H1 (cell line): Measurements from ENCODE around the gene SS18. TPM values are rescaled to one million over a fixed set of nuclear protein-coding genes. Genes with fewer than 3 reads are reported as not detected.

ENCODE experiments used
- CTCF ChIA-PET: fragments of 300-600 bp; sonication (Branson Sonifier 250); formaldehyde crosslinking; loops from one replicate; lab custom pipeline; 2021; ENCODE audit not compliant: partially characterized antibody; lab: Charles Lee
- POLR2A ChIA-PET: fragments of 300-600 bp; sonication (Branson Sonifier 250); formaldehyde crosslinking; loops from one replicate; lab custom pipeline; 2021; ENCODE audit warnings: inconsistent platforms; ENCODE audit not compliant: partially characterized antibody; lab: Charles Lee
- DNase-seq, 2 experiments: peaks; one replicate each; pipeline versions ENCODE4 v3.0.0 to v3.0.0-alpha.2; 2010 to 2022; ENCODE audit warnings: low spot score in 2 of 2, low read depth in 1 of 2, mixed read lengths in 1 of 2
- FAIRE-seq: peaks from 2 replicates; lab custom pipeline; 2011; peaks lifted over from hg19 to GRCh38; lab: Jason Lieb, UNC
- H2AFZ ChIP-seq: 2 replicates; pipeline ENCODE4 v1.8.1; 2012; ENCODE audit warnings: low read length, inconsistent platforms
- H2AK5ac ChIP-seq: 2 replicates; pipeline ENCODE4 v1.6.1; 2013; ENCODE audit warnings: low read depth, low read length
- H2BK120ac ChIP-seq: replicated peaks from 2 replicates; pipeline ENCODE3; 2013; ENCODE audit warnings: low read depth, low read length, inconsistent platforms
- H2BK12ac ChIP-seq: 2 replicates; pipeline ENCODE4 v1.6.1; 2013; ENCODE audit warnings: low read depth, low read length
- H2BK15ac ChIP-seq: 2 replicates; pipeline ENCODE4 v1.6.1; 2013; ENCODE audit warnings: low read length
- H2BK20ac ChIP-seq: 2 replicates; pipeline ENCODE4 v1.6.1; 2013; ENCODE audit warnings: low read length
- H2BK5ac ChIP-seq: 2 replicates; pipeline ENCODE4 v1.6.1; 2013; ENCODE audit warnings: low read depth, low read length
- H3K14ac ChIP-seq: 2 replicates; pipeline ENCODE4 v1.6.1; 2013; ENCODE audit warnings: inconsistent platforms; ENCODE audit not compliant: insufficient read length
- H3K18ac ChIP-seq: 2 replicates; pipeline ENCODE4 v1.6.1; 2013; ENCODE audit warnings: low read length; ENCODE audit errors: extremely low read depth
- H3K23ac ChIP-seq: 2 replicates; pipeline ENCODE4 v1.6.1; 2013; ENCODE audit warnings: inconsistent platforms; ENCODE audit not compliant: insufficient read length
- H3K23me2 ChIP-seq: 2 replicates; pipeline ENCODE4 v1.6.1; 2013; ENCODE audit warnings: low read depth, low read length
- H3K27ac ChIP-seq: 2 replicates; pipeline ENCODE4 v1.6.1; 2011; ENCODE audit warnings: low read depth, low read length, inconsistent platforms
- H3K27me3 ChIP-seq, 4 experiments: replicated peaks in 1 of 4; 1 replicate in 1 of 4; 2 replicates in 3 of 4; pipeline versions ENCODE4 v1.6.1 to v1.8.1; 2011 to 2013; ENCODE audit warnings: low read length in 3 of 4, mild to moderate bottlenecking in 3 of 4, inconsistent platforms in 2 of 4, mixed read lengths in 2 of 4, moderate library complexity in 1 of 4; ENCODE audit not compliant: control insufficient read depth in 3 of 4, insufficient read depth in 3 of 4; ENCODE audit errors: extremely low read depth in 1 of 4
- H3K36me3 ChIP-seq, 4 experiments: 2 replicates each; pipeline versions ENCODE4 v1.6.1 to v1.8.1; 2011 to 2013; ENCODE audit warnings: mild to moderate bottlenecking in 4 of 4, low read length in 3 of 4, moderate library complexity in 2 of 4, control low read depth in 1 of 4, inconsistent platforms in 1 of 4; ENCODE audit not compliant: insufficient read depth in 4 of 4, control insufficient read depth in 2 of 4
- H3K4ac ChIP-seq: replicated peaks from 2 replicates; pipeline ENCODE3; 2013; ENCODE audit warnings: low read length, low read depth, mixed read lengths, inconsistent platforms; ENCODE audit not compliant: insufficient read length
- H3K4me1 ChIP-seq, 4 experiments: replicated peaks in 1 of 4; 1 replicate in 1 of 4; 2 replicates in 3 of 4; pipeline versions ENCODE4 v1.6.1 to v1.8.1; 2011 to 2013; ENCODE audit warnings: low read length in 3 of 4, inconsistent platforms in 2 of 4, mixed read lengths in 1 of 4; ENCODE audit not compliant: insufficient read depth in 4 of 4, control insufficient read depth in 3 of 4
- H3K4me2 ChIP-seq, 2 experiments: 2 replicates each; pipeline versions ENCODE4 v1.6.1 to v1.8.1; 2011 to 2013; ENCODE audit warnings: low read depth in 2 of 2, low read length in 2 of 2, control low read depth in 1 of 2, inconsistent platforms in 1 of 2, mild to moderate bottlenecking in 1 of 2; ENCODE audit not compliant: insufficient read depth in 1 of 2
- H3K4me3 ChIP-seq, 4 experiments: fragments of 200-600, 300-600 bp in 1 of 4; sonication (generic), shearing (Covaris generic), sonication (Bioruptor Twin) in 1 of 4; 2 replicates each; pipeline versions ENCODE4 v1.5.1 to v1.8.1; 2011 to 2016; ENCODE audit warnings: low read length in 4 of 4, low read depth in 3 of 4, control low read depth in 2 of 4, inconsistent platforms in 2 of 4, mild to moderate bottlenecking in 2 of 4, mixed read lengths in 1 of 4, moderate library complexity in 1 of 4; ENCODE audit not compliant: insufficient read depth in 2 of 4; ENCODE audit errors: extremely low read depth in 1 of 4
- H3K56ac ChIP-seq: replicated peaks from 2 replicates; pipeline ENCODE3; 2013; ENCODE audit warnings: low read depth, mild to moderate bottlenecking, mixed read lengths, low read length, inconsistent platforms; ENCODE audit not compliant: insufficient read length
- H3K79me1 ChIP-seq: 2 replicates; pipeline ENCODE4 v1.6.1; 2013; ENCODE audit warnings: low read depth, low read length, control low read depth
- H3K79me2 ChIP-seq, 2 experiments: 2 replicates each; pipeline versions ENCODE4 v1.6.1 to v1.8.1; 2012 to 2013; ENCODE audit warnings: low read length in 2 of 2, mild to moderate bottlenecking in 2 of 2, inconsistent platforms in 1 of 2; ENCODE audit not compliant: insufficient read depth in 2 of 2, control insufficient read depth in 1 of 2
- H3K9ac ChIP-seq, 4 experiments: replicated peaks in 1 of 4; 1 replicate in 1 of 4; 2 replicates in 3 of 4; pipeline versions ENCODE4 v1.6.1 to v1.8.1; 2011 to 2013; ENCODE audit warnings: low read depth in 3 of 4, low read length in 3 of 4, control low read depth in 2 of 4, mild to moderate bottlenecking in 2 of 4, moderate library complexity in 2 of 4, inconsistent platforms in 1 of 4; ENCODE audit errors: extremely low read depth in 1 of 4
- H3K9me3 ChIP-seq, 2 experiments: 2 replicates each; pipeline versions ENCODE4 v1.6.1 to v1.8.1; 2012 to 2013; ENCODE audit warnings: mild to moderate bottlenecking in 2 of 2, moderate library complexity in 2 of 2, control low read depth in 1 of 2, inconsistent platforms in 1 of 2, low read depth in 1 of 2, low read length in 1 of 2, mixed read lengths in 1 of 2; ENCODE audit not compliant: insufficient read depth in 2 of 2
- H4K20me1 ChIP-seq, 2 experiments: replicated peaks in 1 of 2; 2 replicates each; pipeline versions ENCODE3 to v1.8.1; 2011 to 2013; ENCODE audit warnings: inconsistent platforms in 2 of 2, low read length in 2 of 2, mild to moderate bottlenecking in 1 of 2; ENCODE audit not compliant: insufficient read depth in 2 of 2, control insufficient read depth in 1 of 2
- H4K5ac ChIP-seq: 2 replicates; pipeline ENCODE4 v1.6.1; 2013; ENCODE audit warnings: low read length, low read depth, mixed read lengths, inconsistent platforms; ENCODE audit not compliant: insufficient read length
- H4K8ac ChIP-seq: 2 replicates; pipeline ENCODE4 v1.8.0; 2013; ENCODE audit warnings: mild to moderate bottlenecking, moderate library complexity, low read length, inconsistent platforms; ENCODE audit not compliant: insufficient read depth; ENCODE audit errors: extremely low read depth
- H4K91ac ChIP-seq: replicated peaks from 2 replicates; pipeline ENCODE3; 2013; ENCODE audit warnings: low read length, mixed read lengths, inconsistent platforms; ENCODE audit not compliant: insufficient read length
- CEBPB ChIP-seq: IDR thresholded peaks from 2 replicates; pipeline ENCODE4 v1.6.1; 2012; ENCODE audit warnings: low read depth, low read length
- CHD1 ChIP-seq: IDR thresholded peaks from 2 replicates; pipeline ENCODE4 v1.6.1; 2012; ENCODE audit warnings: low read depth, low read length, improper control_type of control experiment
- HDAC2 ChIP-seq, 2 experiments: fragments of 300-600 bp in 1 of 2; sonication (generic) in 1 of 2; IDR thresholded peaks; 2 replicates each; pipeline ENCODE4 v1.6.1; 2011 to 2012; ENCODE audit warnings: low read depth in 2 of 2, low read length in 2 of 2, mild to moderate bottlenecking in 2 of 2, moderate library complexity in 2 of 2, borderline replicate concordance in 1 of 2, inconsistent platforms in 1 of 2
- KDM1A ChIP-seq: fragments of 200-600, 300-600 bp; sonication (generic); IDR thresholded peaks from 2 replicates; pipeline ENCODE4 v1.7.1; 2016; ENCODE audit warnings: mild to moderate bottlenecking, low read length, borderline replicate concordance
- NANOG ChIP-seq: IDR thresholded peaks from 2 replicates; pipeline ENCODE4 v1.6.1; 2011; ENCODE audit warnings: low read length, low read depth, mild to moderate bottlenecking, inconsistent platforms; ENCODE audit not compliant: insufficient read depth, poor library complexity, severe bottlenecking
- SAP30 ChIP-seq: fragments of 300-600 bp; sonication (generic); IDR thresholded peaks from 2 replicates; pipeline ENCODE4 v1.7.1; 2012; ENCODE audit warnings: low read length, moderate library complexity, mild to moderate bottlenecking, inconsistent platforms; ENCODE audit not compliant: insufficient read depth, insufficient replicate concordance
- TEAD4 ChIP-seq: IDR thresholded peaks from 2 replicates; pipeline ENCODE4 v1.6.1; 2012; ENCODE audit warnings: low read depth, low read length, inconsistent platforms, mixed read lengths
- WGBS, 2 experiments: shearing (Covaris generic) in 1 of 2; methylation state at CpG; one replicate each; pipeline versions ENCODE4 v1.1.6 to v1.1.7; 2013 to 2015; ENCODE audit warnings: low lambda C conversion rate in 2 of 2, mixed read lengths in 2 of 2, inconsistent platforms in 1 of 2, low coverage in 1 of 2, missing lambda C conversion rate in 1 of 2; ENCODE audit not compliant: insufficient replicate concordance in 2 of 2, insufficient coverage in 1 of 2, insufficient read length in 1 of 2; ENCODE audit errors: extremely low coverage in 1 of 2, missing lambda C conversion rate in 1 of 2; 5-methylcytosine and 5-hydroxymethylcytosine counted together
- polyA plus RNA-seq, 7 experiments: library from polyadenylated mRNA; depleted of rRNA in 3 of 7; stranded (reverse) in 5 of 7; unstranded in 2 of 7; fragments of >200 nt in 5 of 7; fragments of 200-250 nt in 2 of 7; gene quantifications; 1 replicate in 5 of 7; 2 replicates in 1 of 7; 4 replicates in 1 of 7; pipeline versions ENCODE4 v1.2.1 to v1.2.3, GENCODE V29; 2011 to 2013; ENCODE audit warnings: missing spikeins in 2 of 7, mixed read lengths in 2 of 7
- total RNA-seq: library from RNA; stranded (reverse); fragmentation: NEBNext Ultra II Directional; extraction: Animal tissue kit (Norgen Biotek cat#: 25700); gene quantifications from 2 replicates; pipeline ENCODE4 v1.2.1, GENCODE V29; 2021
- TF ChIP-seq, protein P1 (sequence below): IDR thresholded peaks from 2 replicates; pipeline ENCODE4 v1.6.1; 2012; ENCODE audit warnings: low read length, inconsistent platforms

SS18 gene
- total and polyA plus RNA-seq, 2 of the 8 experiments (the other 6 are each of a cell fraction or from before 2014, with no cell fraction given), result 83.5 to 106 TPM

DNA sequence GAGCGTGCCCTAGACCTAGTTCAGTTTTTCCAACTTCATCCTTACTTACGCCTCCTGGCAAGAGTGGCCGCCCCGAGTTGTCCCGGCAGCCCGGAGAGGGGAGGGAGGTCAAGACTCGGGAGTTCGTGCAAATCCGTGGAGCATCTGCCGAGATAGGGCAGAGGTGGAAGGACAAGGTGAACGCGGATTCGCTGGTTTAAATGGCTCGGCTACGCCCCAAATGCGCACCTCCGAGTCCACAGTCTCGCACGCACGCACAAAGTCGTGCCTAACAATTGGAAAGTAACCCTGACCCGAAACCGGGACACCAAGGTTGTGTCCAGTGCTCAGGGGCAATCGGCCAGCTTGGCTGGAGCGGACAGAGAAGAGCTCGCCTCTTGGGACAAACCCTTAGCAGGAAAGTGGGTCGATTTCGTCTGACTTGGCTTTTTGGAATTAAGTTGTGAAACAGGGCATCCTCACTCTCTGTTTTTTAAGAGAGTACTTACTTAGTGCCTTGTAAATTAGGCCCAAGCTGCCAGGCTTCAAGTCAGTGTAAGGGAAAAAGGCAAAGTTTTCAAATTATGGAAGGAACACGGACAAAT is 726 bp upstream of the SS18 start:
- H3K56ac ChIP-seq, result peak overlapping the region; percentile 66
- peak overlapping the region; percentile 85 for H3K18ac ChIP-seq
- TF ChIP-seq, protein P1, sequence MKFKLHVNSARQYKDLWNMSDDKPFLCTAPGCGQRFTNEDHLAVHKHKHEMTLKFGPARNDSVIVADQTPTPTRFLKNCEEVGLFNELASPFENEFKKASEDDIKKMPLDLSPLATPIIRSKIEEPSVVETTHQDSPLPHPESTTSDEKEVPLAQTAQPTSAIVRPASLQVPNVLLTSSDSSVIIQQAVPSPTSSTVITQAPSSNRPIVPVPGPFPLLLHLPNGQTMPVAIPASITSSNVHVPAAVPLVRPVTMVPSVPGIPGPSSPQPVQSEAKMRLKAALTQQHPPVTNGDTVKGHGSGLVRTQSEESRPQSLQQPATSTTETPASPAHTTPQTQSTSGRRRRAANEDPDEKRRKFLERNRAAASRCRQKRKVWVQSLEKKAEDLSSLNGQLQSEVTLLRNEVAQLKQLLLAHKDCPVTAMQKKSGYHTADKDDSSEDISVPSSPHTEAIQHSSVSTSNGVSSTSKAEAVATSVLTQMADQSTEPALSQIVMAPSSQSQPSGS, result 0 out of 2 replicates have a peak, but pooled peaks have one; percentile 25
- TF ChIP-seq HDAC2 (IDR thresholded peaks at IDR 0.05; ENCODE audit: borderline replicate concordance in 1 of 2, low read depth in 2 of 2, low read length in 2 of 2) (peak in 1 of 2 experiments; percentile 25; a peak in 1 of 4 replicates), SAP30 (peak; percentile 42), TEAD4 (no peak), NANOG (no peak), CHD1 (no peak), CEBPB (no peak), KDM1A (peak; percentile 61; the same call in 1 of the 2 replicates)
- H3K9me3 ChIP-seq, result no peaks in the 10 kb centered on the region
- FAIRE-seq (no peak), DNase-seq (no peak)
- no peaks in the 10 kb centered on the region for H3K79me1 ChIP-seq
- H2BK12ac ChIP-seq, result peak overlapping the region; percentile 88
- peaks cover 11% of the 10 kb centered on the region for H3K23me2 ChIP-seq
- H4K20me1 ChIP-seq, result peaks cover 2 to 5% of the 10 kb centered on the region in 2 experiments
- peak overlapping the region; percentile 41 for H2BK20ac ChIP-seq
- peak overlapping the region in 3 of 4 experiments; percentile 42 to 85 (median 81); a peak in 5 of 7 replicates for H3K9ac ChIP-seq
- no peak overlapping the region for H2BK15ac ChIP-seq
- peak overlapping the region; percentile 81 for H4K8ac ChIP-seq
- H4K91ac ChIP-seq, result peak overlapping the region; percentile 85
- WGBS, 2 experiments, result 5% methylated on average over 29 of the region's 29 CpGs; no CpG with 5 or more reads in 1 of the 2 experiments
- H3K4me3 ChIP-seq, result peak overlapping the region; percentile 67 to 98 (median 83)
- peak overlapping the region; percentile 72 for H4K5ac ChIP-seq
- H3K79me2 ChIP-seq, result peaks cover 0 to 36% of the 10 kb centered on the region in 2 experiments; a peak in 2 of 4 replicates
- peak overlapping the region; percentile 88 for H2AFZ ChIP-seq
- H2BK120ac ChIP-seq, result no peak overlapping the region
- H3K27ac ChIP-seq, result peak overlapping the region; percentile 91; the same call in 1 of the 2 replicates
- H3K4me2 ChIP-seq, result peak overlapping the region; percentile 66 to 90
- ChIA-PET CTCF (interaction anchor here (1.3 kb wide), 1 partner anchor 12 kb away, joined by 4 read pairs; no protein-coding TSS in a partner anchor), POLR2A (interaction anchor here (0.9 to 1.3 kb wide), 2 partner anchors 133 to 136 kb away, joined by 3 to 4 read pairs; partner anchors contain the start of gene TAF4B)
- peak overlapping the region; percentile 82 for H2BK5ac ChIP-seq
- H3K36me3 ChIP-seq, result peaks cover 0 to 13% (median 0%) of the 10 kb centered on the region in 4 experiments; a peak in 3 of 8 replicates
- H3K14ac ChIP-seq, result no peak overlapping the region
- peaks cover 0 to 9% (median 0%) of the 10 kb centered on the region in 4 experiments; a peak in 1 of 7 replicates for H3K4me1 ChIP-seq
- H3K4ac ChIP-seq, result peak overlapping the region; percentile 82
- no peak overlapping the region for H3K23ac ChIP-seq
- no peaks in the 10 kb centered on the region for H3K27me3 ChIP-seq
- no peak overlapping the region for H2AK5ac ChIP-seq
